Hepatocyte (in vitro differentiated cells): Measurements from ENCODE around the gene ZMAT5.

Experiments used
- EZH2 ChIP-seq: fragments of 200-600 bp; sonication (generic); IDR thresholded peaks from 2 replicates; pipeline ENCODE4 v1.6.1; 2016; ENCODE audit warnings: antibody characterized with exemption, mild to moderate bottlenecking, borderline replicate concordance
- EZH2phosphoT487 ChIP-seq: fragments of 200-600 bp; sonication (generic); IDR thresholded peaks from one replicate; pipeline ENCODE4 v1.6.1; 2018; ENCODE audit warnings: antibody characterized with exemption, mild to moderate bottlenecking, low read depth, moderate library complexity; ENCODE audit not compliant: unreplicated experiment, severe bottlenecking
- TF ChIP-seq, protein P1 (sequence below): fragments of 200-600 bp; sonication (generic); IDR thresholded peaks from 2 replicates; pipeline ENCODE4 v1.5.1; 2016; ENCODE audit warnings: antibody characterized with exemption, mild to moderate bottlenecking; ENCODE audit not compliant: poor library complexity

- TF ChIP-seq, protein P1, sequence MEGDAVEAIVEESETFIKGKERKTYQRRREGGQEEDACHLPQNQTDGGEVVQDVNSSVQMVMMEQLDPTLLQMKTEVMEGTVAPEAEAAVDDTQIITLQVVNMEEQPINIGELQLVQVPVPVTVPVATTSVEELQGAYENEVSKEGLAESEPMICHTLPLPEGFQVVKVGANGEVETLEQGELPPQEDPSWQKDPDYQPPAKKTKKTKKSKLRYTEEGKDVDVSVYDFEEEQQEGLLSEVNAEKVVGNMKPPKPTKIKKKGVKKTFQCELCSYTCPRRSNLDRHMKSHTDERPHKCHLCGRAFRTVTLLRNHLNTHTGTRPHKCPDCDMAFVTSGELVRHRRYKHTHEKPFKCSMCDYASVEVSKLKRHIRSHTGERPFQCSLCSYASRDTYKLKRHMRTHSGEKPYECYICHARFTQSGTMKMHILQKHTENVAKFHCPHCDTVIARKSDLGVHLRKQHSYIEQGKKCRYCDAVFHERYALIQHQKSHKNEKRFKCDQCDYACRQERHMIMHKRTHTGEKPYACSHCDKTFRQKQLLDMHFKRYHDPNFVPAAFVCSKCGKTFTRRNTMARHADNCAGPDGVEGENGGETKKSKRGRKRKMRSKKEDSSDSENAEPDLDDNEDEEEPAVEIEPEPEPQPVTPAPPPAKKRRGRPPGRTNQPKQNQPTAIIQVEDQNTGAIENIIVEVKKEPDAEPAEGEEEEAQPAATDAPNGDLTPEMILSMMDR = no peak
- no peak for TF ChIP-seq EZH2
- no peak for TF ChIP-seq EZH2phosphoT487
Observed at GRCh38 chr22:29722587-29722986, 44.2 kb downstream of the ZMAT5 start.
